UCSD-AML1 (cell line): ENCODE data around the gene NT5DC3.

Experiments
- DNase-seq: peaks from one replicate; lab custom pipeline; 2025; ENCODE audit not compliant: unreplicated experiment; lab: John Stamatoyannopoulos, UW

The NT5DC3 gene

DNA sequence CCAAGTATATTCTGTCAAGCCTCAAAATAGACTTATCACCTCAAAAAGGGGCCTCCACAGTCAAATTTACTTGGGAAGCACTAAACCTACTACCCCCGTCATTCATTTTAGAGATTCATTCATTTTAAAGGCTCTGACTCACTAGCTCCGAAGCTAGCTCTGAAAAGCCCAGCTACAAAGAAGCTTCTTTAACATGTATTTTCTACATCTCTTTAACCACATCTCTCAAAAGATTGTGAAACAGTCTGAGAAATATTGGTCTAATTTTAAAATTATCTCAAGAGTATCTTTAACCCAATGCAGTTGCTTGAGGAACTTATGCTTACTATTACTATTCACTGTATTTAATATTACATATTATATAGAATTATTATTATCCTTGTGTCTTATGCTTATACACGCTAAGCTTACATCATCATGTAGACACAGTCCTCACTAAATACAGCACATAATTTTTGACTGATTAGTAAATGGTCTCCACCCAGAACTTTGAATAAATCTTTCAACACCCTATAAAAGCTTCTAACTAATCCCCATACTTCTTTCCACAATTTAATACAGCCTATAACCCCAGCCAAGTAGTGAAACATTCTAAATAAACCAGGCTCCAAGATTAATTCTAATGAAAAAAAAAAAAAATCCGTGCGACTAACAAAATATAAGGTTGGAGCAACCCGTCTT is 7.8 kb downstream of the NT5DC3 start:
- DNase-seq: no peak

DNA sequence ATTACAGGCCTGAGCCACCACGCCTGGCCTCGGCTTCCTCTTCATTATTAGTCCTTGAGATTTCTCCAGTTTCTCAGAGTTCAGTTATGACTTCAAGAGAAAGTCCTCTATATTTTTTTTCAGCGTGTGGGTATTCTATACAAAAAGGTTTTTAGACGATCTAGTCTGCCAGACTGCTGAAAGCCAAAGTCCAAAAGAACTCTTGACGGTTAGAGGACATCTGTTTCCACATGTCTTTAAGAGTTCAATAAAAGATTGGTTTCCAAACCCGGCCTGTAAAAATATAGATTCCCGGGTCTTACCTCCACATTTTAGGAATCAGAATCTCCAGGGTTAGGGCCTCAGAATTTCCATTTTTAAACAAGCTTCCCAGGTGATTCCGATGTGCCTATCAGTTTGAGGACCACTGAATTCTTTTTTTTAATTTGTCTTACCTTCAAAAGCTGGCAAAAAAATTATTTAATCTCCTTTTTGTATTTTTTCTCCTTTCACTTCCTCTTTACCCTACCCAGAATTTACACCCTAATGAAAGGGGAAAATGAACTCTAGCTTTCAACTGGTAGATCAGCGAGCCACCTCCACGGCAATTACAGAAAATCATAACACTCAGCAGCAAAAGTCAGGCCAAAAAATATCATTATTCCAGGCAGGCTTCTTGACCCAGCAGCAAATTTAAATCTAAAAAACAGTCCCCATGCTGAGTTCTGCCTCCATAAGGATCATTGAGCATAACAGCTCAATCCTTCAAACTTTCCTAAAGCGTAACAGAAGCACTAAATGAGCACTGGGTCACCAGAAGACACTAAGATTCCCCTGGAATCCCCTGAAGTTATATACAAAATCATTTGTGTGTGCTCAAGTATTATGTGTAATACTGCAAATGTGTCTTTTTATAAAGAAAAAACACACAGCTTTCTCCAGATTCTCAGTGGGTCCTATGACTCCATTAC is 8.7 kb downstream of the NT5DC3 start:
- no peak for DNase-seq

DNA sequence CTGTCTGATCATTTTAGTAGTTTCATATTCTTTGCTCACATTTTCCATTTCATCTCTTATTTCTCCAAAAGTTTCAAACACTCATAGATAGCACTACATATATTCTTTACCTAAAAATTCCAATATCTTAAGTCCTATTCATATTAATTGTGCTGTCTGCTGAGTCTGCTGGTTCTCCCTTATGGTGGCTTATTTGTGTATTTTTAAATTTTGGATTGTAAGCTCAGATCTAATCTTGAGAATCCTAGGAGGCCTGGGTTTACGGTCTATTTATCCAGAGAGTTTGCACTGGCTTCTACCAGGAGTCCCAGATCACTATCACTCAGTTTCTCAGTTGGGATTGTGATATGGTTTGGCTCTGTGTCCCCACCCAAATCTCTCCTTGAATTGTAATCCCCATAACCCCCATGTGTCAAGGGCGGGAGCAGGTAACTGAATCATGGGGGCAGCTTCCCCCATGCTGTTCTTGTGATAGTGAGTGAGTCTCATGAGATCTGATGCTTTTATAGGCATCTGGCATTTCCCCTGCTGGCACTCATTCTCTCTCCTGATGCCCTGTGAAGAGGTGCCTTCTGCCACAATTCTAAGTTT is 10.2 kb downstream of the NT5DC3 start:
- no peak for DNase-seq

DNA sequence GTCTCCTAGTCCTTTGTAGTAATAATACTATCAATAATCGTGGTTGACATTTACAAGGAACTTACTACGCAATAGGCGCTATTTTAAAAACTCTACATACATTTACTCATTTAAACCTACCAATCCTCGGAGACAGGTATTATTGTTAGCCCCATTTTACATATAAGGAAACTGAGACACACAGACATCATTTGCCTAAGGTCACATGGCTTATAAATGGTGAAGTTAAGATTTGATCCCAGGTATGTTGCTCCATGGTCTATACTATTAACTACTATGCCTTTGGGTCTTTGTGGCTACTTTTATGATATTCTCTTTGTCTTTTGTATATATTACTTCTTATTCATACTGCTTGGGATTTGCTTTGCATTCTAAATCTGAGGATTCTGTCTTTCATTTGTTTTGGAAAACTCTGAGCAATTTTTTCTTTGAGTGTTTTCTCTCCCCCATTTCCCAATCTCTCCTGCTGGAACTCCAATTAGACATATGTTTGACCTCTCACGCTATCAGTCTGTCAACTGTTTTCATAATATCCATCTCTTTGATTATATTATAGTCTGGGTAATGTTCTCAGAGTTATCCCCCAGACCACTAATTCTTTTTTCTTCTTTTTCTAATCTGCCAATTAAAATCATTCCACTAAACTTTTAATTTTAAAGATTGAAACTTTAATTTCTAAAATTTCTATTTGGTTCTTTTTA is 10.9 kb downstream of the NT5DC3 start:
- no peak for DNase-seq

- no peak for DNase-seq
Measured at GRCh38 chr12:103829092-103829491, 11.9 kb downstream of the NT5DC3 start.

DNA sequence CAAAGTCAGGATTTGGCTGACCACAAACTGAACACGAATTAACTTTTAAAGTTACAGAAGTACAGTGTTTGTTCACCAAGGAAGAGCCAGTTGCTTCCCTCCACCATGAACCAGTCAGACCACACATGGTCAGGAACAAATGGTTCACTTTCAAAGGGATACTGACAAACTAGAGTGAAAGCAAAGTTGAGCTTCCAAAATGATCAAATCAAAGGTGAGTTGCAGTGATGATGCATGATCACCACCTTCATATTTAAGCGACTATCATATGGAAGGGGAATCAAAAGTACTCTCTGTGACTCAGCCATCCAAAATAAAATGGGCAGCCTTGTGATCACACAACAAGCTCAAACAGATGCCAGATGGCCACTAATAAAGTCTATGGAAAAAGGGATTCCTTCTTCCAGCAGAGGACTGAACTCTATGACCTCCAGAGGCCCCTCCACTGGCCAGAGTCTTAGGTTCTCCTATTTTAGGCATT is 13.1 kb downstream of the NT5DC3 start:
- DNase-seq: no peak

GRCh38 chr12:103824845-103825244 is 16.2 kb downstream of the NT5DC3 start:
- DNase-seq: no peak

- no peak for DNase-seq
Measured at GRCh38 chr12:103824290-103824689, 16.7 kb downstream of the NT5DC3 start.

DNA sequence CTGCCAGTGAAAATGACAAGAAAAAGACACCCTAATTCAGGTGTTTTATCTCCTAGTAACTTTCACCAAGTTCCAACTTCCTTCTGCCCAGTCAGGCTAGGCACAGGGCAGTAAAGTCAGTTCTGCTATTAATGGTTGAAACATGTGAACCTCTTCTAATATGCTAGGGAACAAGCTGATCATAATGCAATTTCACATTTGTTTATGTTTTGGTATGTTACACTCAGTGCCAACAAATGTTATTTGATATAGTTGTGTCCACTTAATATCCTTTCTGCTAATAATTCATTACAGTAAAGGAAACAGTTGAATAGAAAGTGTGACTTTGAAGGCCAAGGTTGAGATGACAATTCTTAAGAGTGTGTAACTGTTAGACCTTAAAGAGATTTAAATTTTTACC is 17.2 kb downstream of the NT5DC3 start:
- no peak for DNase-seq

DNA sequence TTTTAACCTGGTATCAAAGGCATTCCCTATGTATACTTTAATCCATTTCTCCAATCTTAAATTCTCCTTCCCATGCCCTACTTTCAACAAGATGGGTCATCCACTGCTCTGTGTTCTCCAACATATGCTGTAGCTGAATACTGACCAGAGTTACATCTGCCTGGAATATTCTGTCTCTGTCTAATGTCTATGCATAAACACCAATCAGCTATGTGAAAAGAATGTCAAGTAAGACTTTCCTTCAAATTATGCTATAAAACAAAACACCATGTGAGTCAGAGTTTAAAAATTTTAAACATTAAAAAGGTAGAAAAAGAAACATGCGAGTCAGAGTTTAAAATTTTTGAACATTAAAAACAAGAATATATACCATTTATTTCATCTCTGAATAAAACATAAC is 19.3 kb downstream of the NT5DC3 start:
- DNase-seq: no peak

DNA sequence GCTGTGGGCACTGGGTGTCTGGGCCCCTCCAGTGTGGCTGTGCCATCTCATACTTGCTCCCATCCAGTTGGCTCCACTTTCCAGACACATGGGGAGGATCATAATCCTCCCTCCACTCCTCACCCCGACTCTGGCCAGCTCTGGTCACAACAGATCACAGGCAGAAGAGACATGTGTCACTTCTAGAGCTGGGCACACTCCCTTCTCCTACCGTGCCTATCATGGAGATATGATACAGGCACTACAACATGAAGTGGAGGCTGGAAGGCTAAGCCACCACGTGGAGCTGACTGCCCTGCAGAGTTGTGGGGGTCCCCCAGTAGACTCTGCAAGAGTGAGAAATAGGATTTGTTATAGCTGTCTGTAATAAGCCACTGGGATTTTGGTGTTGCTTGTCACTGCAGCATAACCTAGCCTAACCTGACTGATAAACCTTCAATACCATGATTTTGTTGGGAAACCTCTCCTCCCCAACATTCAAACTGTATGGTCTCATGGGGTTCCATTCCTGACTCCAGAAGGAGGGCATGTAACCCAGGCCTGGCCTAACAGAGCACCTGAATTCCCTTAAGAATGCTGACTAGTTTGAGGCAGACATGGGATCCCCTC is 20.0 kb downstream of the NT5DC3 start:
- no peak for DNase-seq

DNA sequence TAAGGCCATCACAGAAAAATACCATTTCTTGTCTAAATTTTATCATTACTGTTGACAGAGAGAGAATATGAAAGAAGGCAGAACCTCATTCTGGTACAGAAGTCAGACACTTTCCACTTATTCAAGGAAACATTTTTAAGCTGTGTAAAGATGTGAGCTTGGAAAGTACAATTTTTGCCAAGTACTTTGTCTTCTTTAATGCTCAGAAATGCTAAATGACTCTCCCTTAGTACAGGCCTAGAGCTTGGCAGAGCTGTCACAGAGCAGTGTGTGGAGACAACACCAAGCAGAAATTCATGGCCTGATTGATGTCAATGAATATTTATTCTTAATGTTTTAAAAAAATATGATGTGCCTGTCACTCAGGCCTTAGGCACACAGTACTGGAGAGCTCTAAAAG is 20.7 kb downstream of the NT5DC3 start:
- DNase-seq: no peak

- no peak for DNase-seq
Measured at GRCh38 chr12:103819892-103820291, 21.1 kb downstream of the NT5DC3 start.

GRCh38 chr12:103819312-103819711 is 21.7 kb downstream of the NT5DC3 start:
- DNase-seq: no peak

DNA sequence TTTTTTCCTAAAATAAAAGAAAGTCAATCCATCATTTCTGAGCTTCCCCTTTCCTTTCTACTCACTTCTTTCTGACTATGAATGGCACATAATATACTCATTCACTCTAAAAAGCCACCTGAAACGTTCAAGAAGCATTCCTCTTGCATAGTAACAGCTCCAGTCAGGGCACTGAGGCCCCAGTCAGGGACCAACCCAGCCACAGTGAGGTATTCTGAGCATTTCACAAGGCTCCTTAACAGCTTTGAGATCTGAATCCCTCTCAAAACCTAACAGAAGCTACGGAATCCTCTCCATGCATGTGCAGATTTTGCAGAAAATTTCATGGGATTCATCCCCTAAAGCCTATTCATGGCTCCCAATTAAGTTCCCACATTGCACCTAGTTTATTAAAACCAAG is 23.2 kb downstream of the NT5DC3 start:
- DNase-seq: no peak

GRCh38 chr12:103816663-103817062 is 24.4 kb downstream of the NT5DC3 start:
- no peak for DNase-seq

- no peak for DNase-seq
Measured at GRCh38 chr12:103814436-103814835, 26.6 kb downstream of the NT5DC3 start.

DNA sequence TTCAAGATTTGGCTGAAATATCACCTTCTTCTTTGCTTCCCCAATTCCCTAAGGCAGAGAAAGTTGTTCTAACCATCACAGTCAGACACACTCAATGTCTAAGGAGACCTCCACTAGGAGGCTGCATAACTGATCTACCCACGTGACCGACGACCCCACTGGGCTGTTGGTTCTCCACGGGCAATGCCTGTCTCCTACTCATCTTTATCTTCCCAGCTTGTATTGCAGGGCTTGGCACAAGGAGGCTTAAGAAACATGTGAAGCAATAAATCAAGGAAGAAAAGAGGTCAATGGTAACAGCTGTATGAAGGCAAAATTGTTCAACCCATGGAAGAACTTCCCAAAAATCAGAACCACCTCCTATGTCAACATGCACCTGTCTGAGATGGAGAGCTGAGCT is 27.1 kb downstream of the NT5DC3 start:
- no peak for DNase-seq

GRCh38 chr12:103813426-103813825 is 27.6 kb downstream of the NT5DC3 start:
- DNase-seq: no peak

DNA sequence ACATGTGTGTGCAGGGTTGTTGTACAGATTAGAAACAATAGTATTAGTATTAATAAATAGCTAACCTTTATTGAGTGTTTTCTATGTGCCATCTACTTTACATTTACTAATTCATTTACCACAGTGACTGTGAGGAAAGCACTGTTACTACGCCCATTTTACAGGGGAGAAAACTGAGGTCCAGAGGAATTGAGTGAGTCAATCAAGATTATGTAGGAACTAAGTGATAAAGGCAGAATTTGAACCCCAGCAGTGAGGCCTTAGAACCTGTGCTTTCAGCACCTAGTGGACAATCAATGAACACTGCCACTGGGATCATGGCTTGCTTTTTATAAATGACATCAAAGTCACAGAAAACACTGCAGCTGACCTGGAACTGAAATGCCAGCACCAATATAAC is 28.2 kb downstream of the NT5DC3 start:
- DNase-seq: no peak

GRCh38 chr12:103811791-103812190 is 29.2 kb downstream of the NT5DC3 start:
- no peak for DNase-seq
